K562 treated with DMSO at 1 percent for 24 hours (cell line): Measurements from ENCODE around the gene HECTD4. TPM values are rescaled to one million over a fixed set of nuclear protein-coding genes. Genes with fewer than 3 reads are reported as not detected.

Source experiments
- total RNA-seq: library from RNA; unstranded; fragments of 300-600 nt; gene quantifications from 2 replicates; pipeline ENCODE4 v1.2.3, GENCODE V29; 2022; ENCODE audit warnings: low read depth; ENCODE audit not compliant: insufficient read depth

HECTD4 gene, protein sequence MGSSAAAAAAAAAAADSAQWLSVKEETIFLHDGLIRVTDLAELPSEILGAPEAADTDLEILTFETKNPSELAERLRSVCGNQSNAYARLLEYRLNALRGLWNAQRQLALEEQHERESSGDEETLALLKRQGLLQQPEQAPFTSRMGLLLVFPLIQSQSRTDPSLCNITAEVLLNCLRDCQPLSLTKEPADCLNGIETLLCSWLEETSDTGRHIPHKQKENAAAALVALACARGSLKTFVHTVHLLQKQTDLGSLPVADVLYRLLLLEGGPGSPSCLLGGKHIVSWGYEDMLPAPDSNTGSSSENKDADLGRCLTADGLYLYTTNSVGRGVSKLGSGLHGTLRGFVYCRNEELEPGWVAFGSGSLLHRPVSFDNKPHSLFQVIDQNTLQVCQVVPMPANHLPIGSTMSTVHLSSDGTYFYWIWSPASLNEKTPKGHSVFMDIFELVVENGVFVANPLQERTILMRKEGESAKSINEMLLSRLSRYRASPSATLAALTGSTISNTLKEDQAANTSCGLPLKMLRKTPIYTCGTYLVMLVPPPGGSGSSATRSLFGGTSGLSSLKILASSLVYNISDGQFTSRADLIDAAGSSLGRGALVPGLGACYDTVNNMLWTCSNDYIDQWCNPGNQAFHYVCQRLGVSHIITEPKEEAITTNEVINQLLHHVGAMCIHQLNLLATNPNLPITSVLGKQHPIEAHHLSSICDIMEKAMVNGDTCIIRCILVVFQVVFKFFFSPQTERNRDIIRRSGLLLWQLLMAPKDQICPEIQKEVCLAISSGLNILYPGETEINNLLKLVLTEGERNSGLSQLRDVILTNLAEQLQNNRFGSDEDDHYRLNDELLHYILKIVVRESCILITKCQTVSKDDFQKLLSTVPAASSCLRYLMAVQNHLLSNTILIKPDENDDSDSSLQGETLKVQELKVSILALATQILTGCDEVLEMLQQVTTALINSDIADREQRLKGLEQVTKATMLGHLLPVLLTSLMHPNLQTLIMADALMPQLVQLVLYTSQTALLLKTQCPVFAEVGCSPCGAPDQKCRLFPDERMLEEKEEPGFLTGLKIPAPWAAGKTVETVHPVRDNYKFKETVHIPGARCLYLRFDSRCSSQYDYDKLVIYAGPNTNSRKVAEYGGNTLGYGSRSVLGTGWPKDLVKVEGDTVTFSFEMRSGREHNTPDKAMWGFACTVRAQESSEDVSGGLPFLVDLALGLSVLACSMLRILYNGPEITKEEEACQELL (N-terminal part only)
- 17.4 and 19.4 TPM in 2 replicates for total RNA-seq

DNA sequence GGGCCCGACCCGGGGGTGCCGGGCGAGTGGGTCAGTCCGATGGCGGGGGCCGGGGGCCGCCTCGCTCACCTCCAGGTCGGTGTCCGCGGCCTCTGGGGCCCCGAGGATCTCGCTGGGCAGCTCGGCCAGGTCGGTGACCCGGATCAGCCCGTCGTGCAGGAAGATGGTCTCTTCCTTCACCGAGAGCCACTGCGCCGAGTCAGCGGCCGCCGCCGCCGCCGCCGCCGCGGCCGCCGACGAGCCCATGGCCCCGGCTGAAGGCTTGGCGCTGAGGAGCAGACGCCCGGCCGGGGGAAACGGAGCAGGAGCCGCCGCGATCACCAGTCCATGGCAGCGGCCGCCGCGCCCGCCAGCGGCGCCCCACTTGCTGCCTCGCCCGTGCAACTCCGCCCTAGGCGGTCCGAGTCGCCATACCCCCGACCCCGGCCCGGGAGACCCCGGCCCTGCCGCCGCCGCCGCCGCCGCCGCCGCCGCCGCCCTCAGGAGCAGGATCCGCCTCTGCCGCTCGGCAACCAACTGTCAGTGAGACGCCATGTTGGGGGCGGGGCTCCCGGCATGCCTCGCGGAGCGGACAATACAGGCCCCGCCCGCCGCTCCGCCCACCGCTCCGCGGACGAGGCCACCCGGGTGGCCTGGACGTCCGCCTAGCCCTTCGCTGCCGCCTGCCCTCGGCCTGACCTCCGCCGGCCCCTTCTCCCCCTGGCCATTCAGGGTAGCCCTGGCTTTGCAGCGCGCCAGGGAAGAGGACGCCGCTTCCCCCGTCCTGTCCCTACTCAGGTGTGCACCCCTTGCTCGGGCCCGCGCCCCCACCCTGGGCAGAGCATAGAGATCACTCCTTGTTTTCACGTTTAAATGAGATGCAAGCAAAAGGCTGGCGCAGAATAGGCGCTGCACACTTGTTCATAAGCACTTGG is at the start of gene HECTD4:
Gene HECTD4 (minus strand): TSS at position 549 of the 914 bp plus-strand sequence. CDS start 303 bp downstream, at position 246.

GRCh38 chr12:112418608-112419296 is 36.5 kb upstream of the HECTD4 start, which contains the start of gene PTPN11:
TSS of gene PTPN11 (plus strand) at chr12:112418947. CDS start at chr12:112419112, 165 bp downstream.

GRCh38 chr12:112409064-112409905 is 27.1 kb upstream of the HECTD4 start, which contains the start of gene RPL6:
TSS of gene RPL6 (minus strand) at chr12:112409605. CDS start at chr12:112408656, 949 bp downstream.

GRCh38 chr12:112125250-112125999 is 256.8 kb downstream of the HECTD4 start, which contains the start of gene TRAFD1:
TSS of gene TRAFD1 (plus strand) at chr12:112125560. CDS start at chr12:112130523, 4,963 bp downstream.

Other genes with a start within 250 kb of the HECTD4 start
- gene RPL6, start 27.2 kb upstream of the HECTD4 start, total RNA-seq, result 1,939 and 2,029 TPM in 2 replicates
- gene PTPN11, start 36.5 kb upstream of the HECTD4 start, total RNA-seq, result 36.2 and 37.8 TPM in 2 replicates